Fibroblast of skin of back (primary cell): ENCODE results near the gene EPHA8.

Experiments used
- DNase-seq: peaks from one replicate; pipeline ENCODE4 v3.0.0-alpha.2; 2013

Gene EPHA8

DNA sequence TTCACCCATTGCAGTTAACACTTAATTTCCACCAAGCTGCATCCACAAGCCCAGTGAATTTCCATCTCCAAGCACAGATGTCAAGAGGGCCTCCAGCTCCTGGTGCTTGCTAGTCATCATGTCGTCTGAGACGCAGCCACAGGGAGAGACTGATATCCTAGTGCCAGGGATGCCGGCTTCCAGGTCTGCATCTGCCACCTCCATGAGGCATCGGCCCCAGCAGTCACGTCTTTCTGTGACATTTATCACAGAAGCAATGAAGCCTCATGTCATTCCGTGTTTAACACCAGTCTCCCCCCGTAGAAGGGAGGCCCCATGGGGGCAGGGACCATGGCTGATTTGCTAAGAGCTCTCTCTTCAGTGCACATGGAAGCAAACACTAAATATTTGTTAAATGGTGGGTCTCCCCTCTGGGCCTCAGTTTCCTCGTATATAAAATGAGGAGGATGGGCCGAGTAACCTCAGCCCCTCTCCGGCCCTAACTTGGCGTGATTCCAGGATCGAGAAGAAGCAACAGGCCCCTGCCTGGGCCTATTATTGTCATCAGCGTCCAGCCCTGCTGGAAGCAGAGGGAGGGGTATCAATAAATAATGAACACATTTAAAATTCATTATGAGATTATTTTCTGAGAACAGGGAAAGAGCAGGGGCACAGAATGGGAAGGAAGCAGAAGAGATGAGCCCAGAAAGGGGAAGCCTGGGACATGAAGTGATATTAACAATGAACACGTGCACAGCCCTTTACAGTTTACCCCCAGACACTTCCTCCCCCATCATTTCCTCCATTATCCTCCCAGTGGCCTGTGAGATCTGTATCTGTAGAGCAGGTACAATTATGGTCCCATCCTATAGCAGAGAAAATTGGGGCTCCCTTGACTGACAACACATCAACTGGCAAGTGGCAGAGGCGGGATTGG is 88.9 kb downstream of the EPHA8 start:
- no peak for DNase-seq

DNA sequence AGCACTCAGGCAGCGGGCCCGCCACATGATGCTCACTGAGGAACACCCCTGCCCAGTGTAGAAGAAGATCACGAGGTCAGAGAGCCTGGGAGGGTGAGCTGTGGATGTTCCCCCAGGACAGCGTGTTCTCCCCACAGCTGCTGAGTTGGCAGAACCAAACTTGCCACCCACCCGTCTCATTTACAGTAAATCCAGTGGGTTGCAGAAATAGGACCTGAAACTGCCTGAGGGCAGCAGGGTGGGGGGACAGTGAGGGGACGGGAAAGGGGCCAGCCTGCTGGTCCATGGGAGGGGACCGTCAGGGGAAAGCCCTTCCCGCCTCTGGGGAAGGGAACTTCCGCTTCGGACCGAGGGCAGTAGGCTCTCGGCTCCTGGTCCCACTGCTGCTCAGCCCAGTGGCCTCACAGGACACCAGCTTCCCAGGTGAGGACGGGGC is 89.6 kb downstream of the EPHA8 start, which contains the start of gene C1QB:
TSS of gene C1QB (plus strand) at position 356 of the 436 bp plus-strand sequence. CDS start 6,227 bp downstream, outside the sequence.
- DNase-seq = no peak
